NCI-H748 treated with DMSO at 0.1 percent for 48 hours (cell line): ENCODE data around the gene PCDHGB7.
"Not testable (repeated sequence)": the region's sequence is repeated elsewhere in the genome, so short reads cannot be mapped to it uniquely, and the experiment has no call there.

Experiments used
- DNase-seq: peaks from one replicate; lab custom pipeline; 2025; lab: John Stamatoyannopoulos, UW

PCDHGB7 gene

DNA sequence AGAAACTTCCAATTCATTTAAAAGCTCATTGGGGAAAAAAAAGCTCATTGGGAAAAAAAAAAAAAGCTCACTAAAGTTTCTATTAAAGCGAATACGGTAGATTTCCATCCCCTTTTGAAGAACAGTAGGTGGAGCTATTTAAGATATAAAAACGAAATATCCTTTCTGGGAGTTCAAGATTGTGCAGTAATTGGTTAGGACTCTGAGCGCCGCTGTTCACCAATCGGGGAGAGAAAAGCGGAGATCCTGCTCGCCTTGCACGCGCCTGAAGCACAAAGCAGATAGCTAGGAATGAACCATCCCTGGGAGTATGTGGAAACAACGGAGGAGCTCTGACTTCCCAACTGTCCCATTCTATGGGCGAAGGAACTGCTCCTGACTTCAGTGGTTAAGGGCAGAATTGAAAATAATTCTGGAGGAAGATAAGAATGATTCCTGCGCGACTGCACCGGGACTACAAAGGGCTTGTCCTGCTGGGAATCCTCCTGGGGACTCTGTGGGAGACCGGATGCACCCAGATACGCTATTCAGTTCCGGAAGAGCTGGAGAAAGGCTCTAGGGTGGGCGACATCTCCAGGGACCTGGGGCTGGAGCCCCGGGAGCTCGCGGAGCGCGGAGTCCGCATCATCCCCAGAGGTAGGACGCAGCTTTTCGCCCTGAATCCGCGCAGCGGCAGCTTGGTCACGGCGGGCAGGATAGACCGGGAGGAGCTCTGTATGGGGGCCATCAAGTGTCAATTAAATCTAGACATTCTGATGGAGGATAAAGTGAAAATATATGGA, 13.0 kb downstream of the PCDHGB7 start, which contains the start of gene PCDHGA12:
Gene PCDHGA12 (plus strand): TSS at position 176 of the 782 bp plus-strand sequence. CDS start 253 bp downstream, at position 429.
- DNase-seq: no peak

DNA sequence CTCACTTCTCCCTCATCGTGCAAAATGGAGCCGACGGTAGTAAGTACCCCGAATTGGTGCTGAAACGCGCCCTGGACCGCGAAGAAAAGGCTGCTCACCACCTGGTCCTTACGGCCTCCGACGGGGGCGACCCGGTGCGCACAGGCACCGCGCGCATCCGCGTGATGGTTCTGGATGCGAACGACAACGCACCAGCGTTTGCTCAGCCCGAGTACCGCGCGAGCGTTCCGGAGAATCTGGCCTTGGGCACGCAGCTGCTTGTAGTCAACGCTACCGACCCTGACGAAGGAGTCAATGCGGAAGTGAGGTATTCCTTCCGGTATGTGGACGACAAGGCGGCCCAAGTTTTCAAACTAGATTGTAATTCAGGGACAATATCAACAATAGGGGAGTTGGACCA, 13.8 kb downstream of the PCDHGB7 start:
- DNase-seq: no peak

DNA sequence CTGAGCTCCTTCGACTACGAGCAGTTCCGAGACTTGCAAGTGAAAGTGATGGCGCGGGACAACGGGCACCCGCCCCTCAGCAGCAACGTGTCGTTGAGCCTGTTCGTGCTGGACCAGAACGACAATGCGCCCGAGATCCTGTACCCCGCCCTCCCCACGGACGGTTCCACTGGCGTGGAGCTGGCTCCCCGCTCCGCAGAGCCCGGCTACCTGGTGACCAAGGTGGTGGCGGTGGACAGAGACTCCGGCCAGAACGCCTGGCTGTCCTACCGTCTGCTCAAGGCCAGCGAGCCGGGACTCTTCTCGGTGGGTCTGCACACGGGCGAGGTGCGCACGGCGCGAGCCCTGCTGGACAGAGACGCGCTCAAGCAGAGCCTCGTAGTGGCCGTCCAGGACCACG, 14.8 kb downstream of the PCDHGB7 start:
- DNase-seq: not testable (repeated sequence)

DNA sequence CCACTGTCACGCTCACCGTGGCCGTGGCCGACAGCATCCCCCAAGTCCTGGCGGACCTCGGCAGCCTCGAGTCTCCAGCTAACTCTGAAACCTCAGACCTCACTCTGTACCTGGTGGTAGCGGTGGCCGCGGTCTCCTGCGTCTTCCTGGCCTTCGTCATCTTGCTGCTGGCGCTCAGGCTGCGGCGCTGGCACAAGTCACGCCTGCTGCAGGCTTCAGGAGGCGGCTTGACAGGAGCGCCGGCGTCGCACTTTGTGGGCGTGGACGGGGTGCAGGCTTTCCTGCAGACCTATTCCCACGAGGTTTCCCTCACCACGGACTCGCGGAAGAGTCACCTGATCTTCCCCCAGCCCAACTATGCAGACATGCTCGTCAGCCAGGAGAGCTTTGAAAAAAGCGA, 15.2 kb downstream of the PCDHGB7 start:
- DNase-seq: not testable (repeated sequence)

DNA sequence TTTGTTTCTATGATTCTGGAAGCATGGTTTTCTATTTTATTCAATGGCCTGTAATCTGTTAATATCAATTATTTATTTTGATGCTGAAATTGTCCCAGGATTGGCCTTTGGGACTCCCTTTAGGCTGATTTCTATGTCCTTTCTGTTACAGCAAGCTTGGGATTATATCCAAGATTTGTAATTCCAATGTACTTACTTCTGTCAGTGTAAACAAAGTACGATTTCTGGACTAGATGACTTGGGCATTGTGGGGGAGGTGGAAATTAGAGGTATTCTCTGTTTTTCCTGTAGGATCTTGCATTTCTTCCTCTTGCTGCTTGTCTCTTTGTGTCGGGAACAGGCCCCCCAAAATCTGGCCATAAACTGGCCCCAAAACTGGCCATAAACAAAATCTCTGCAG, 16.5 kb downstream of the PCDHGB7 start:
- no peak for DNase-seq

DNA sequence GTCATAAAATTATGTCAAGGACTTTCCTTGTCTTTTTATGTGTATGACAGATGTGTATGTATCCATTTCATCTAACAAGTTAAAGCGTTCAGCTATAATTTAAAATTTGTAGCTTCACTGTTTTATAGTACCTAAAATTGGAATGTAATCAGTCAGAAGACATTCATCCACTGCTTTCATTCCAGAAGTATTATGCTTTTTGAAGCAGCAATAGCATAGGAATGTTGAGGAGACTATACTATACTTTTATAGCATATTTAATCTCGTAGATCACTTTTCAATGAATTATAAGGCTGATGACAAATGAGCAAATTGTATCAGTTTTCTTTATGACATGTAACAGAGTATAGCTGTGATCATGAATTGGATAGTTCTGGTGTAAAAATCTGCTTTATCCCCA, 19.7 kb downstream of the PCDHGB7 start:
- no peak for DNase-seq

DNA sequence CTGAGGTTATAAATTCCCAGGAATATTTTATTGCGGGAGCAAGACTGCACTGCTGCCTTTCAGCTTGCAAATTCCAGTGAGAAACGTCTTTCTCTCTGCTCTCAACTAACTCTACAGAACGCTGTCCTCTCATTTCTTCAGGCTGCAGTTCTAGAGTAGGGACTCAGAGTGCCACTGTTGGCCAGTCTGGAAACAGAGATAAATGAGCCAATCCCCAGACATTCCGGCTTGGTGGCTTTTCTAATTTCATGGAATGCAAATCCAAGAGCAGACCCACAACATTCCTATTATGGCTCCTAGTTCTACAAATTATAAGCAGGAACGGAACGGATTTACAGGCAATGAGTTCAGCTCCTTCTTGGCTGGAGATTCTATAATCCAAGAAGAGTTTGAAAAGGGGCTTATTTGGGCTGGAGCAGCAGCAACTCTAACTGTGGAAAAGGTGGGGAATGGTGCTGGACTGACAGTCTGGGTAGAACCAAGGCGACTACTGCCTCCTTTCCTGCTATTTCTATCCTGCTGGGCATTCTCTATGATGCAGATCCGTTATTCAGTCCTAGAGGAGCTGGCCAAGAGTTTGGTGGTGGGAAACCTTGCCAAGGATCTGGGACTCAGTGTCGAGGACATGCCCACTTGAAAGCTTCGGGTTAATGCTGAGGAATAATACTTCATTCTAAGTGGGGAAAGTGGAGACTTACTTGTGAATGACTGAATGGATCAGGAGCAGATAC, 22.1 kb downstream of the PCDHGB7 start:
- no peak for DNase-seq

DNA sequence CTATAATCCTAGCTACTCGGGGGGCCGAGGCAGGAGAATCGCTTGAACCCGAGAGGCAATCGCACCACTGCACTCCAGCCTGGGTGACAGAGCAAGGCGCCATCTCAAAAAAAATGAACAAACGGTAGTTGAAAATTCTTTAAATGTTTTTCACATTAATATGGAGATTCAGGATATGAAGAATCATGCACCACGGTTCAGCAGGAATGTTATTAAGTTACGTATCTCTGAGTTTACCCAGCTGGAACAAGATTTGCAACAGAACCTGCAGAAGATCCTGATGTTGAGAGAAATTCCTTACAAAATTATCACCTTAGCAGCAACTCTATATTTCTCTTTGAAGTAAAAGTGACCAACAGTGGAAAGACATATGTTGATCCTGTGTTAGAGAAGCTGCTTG, 22.9 kb downstream of the PCDHGB7 start:
- DNase-seq: no peak

DNA sequence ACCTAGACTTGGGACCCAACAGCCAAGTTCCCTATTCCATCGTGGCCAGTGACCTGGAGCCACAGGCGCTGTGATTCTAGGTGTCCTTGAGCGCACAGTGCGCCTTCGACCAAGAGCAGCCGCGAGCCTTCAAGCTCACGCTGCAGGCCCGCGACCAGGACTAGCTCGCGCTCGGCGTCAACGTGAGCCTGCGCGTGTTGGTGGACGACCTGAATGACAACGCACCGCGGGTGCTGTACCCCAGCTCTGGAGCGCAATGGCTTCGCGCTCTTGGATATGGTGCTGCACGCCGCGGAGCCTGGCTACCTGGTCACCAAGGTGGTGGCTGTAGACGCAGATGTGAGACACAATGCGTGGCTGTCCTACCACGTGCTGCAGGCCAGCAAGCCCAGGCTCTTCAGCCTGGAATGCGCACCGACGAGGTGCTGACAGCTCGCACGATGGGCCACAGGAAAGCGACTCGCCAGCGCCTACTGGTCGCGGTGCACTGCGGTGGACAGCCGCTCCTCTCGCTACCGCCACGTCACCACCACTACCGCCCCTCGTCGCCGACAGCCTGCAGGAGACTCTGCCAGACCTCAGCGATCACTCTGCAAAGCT, 24.2 kb downstream of the PCDHGB7 start:
- DNase-seq: no peak

DNA sequence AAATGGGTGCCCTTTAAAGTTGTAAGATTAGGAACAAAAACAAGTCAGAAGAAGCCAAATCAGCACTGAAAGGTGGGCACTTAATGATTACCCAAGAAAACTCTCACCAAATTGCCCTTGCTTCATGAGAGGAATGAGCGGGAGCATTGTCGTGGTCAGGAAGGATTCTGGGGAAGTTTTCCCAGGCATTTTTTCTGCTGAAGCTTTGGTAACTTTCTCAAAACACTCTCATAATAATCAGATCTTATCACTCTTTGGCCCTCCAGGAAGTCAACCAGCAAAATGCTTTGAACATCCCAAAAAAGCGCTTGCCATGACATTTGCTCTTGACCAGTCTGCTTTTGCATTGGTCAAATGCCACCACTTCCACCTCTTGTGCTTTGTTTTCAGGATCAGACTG, 47.9 kb downstream of the PCDHGB7 start:
- DNase-seq: no peak
